SK-N-SH (cell line): Measurements from ENCODE around the gene KDM4C.

ENCODE experiments used
- MXI1 ChIP-seq: IDR thresholded peaks from 2 replicates; pipeline ENCODE4 v1.6.1; 2012; ENCODE audit warnings: mild to moderate bottlenecking, low read depth, low read length, improper control_type of control experiment
- NFIC ChIP-seq: IDR thresholded peaks from 2 replicates; pipeline ENCODE4 v1.4.0; 2012; ENCODE audit warnings: borderline replicate concordance
- TF ChIP-seq, protein P1 (sequence below): fragments of 200-600 bp; sonication (generic); IDR thresholded peaks from 2 replicates; pipeline ENCODE4 v1.6.1; 2017; ENCODE audit warnings: antibody characterized with exemption, mild to moderate bottlenecking, moderate library complexity

DNA sequence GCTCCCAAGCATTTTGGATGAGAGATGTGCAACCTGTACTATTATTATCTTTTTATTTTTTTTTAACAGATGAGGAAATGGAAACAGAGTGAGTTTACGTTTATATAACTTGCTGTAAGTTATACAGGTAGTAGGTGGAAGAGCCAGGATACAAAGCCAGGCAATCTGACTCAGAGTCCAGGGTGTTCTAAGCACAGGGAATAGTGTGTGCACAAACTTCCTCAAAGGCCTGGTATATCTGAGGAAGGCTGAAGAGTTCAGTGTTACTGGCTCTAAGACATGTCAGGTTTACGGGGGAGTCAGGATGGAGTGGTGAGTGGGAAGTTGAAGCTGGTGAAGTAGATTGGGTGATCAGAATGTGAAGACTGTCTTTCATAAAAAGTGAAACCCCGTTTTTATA is 353.6 kb downstream of the KDM4C start:
- TF ChIP-seq MXI1 (no peak), NFIC (no peak)
- TF ChIP-seq, protein P1, sequence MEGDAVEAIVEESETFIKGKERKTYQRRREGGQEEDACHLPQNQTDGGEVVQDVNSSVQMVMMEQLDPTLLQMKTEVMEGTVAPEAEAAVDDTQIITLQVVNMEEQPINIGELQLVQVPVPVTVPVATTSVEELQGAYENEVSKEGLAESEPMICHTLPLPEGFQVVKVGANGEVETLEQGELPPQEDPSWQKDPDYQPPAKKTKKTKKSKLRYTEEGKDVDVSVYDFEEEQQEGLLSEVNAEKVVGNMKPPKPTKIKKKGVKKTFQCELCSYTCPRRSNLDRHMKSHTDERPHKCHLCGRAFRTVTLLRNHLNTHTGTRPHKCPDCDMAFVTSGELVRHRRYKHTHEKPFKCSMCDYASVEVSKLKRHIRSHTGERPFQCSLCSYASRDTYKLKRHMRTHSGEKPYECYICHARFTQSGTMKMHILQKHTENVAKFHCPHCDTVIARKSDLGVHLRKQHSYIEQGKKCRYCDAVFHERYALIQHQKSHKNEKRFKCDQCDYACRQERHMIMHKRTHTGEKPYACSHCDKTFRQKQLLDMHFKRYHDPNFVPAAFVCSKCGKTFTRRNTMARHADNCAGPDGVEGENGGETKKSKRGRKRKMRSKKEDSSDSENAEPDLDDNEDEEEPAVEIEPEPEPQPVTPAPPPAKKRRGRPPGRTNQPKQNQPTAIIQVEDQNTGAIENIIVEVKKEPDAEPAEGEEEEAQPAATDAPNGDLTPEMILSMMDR = no peak
